ENCODE results near the gene PIP5K1A. TPM values are rescaled to one million over a fixed set of nuclear protein-coding genes. Genes with fewer than 3 reads are reported as not detected.

The PIP5K1A gene
- total RNA-seq, 2 donors from 2014 or later: 102 to 144 TPM

- Mint-ChIP-seq H3K4me1 (peaks cover 12% of the 10 kb centered on the region), H3K27ac (no peak overlapping the region), H3K9me3 (no peaks in the 10 kb centered on the region), H3K27me3 (ENCODE audit: insufficient read depth) (no peaks in the 10 kb centered on the region), H3K4me3 (no peak overlapping the region), H3K36me3 (ENCODE audit: low read depth) (peaks cover 40% of the 10 kb centered on the region)
- H3K27me3 ChIP-seq (ENCODE audit: control insufficient read depth, insufficient read depth, low read length, poor library complexity, severe bottlenecking): no peaks in the 10 kb centered on the region
- no peaks in the 10 kb centered on the region for H3K4me1 ChIP-seq (ENCODE audit: control insufficient read depth, insufficient read depth, low read length)
- H3K9ac ChIP-seq (ENCODE audit: extremely low read depth, low read length, poor library complexity, severe bottlenecking): no peak overlapping the region
- H3K4me3 ChIP-seq (ENCODE audit: low read length): no peak overlapping the region
- no peaks in the 10 kb centered on the region for H3K9me3 ChIP-seq (ENCODE audit: control insufficient read depth, low read length)
- TF ChIP-seq CTCF (conservative IDR thresholded peaks at IDR 0.05): no peak
- WGBS, 2 experiments (ENCODE audit: insufficient coverage in 1 of 2, insufficient read length in 1 of 2): no CpG with 5 or more reads among the region's 1 CpG
- peaks cover 62% of the 10 kb centered on the region for H3K36me3 ChIP-seq (ENCODE audit: control insufficient read depth, insufficient read depth, low read length)
- no peak for DNase-seq
- no peak overlapping the region for H3K27ac ChIP-seq (ENCODE audit: low read depth, low read length)
These were observed 23.3 kb downstream of the PIP5K1A start for GRCh38 chr1:151221616-151222015.

GRCh38 chr1:151222130-151222529 lies 23.8 kb downstream of the PIP5K1A start:
- no peak for DNase-seq
- Histone ChIP-seq H3K4me3 (ENCODE audit: low read length) (no peak overlapping the region), H3K27me3 (ENCODE audit: control insufficient read depth, insufficient read depth, low read length, poor library complexity, severe bottlenecking) (no peaks in the 10 kb centered on the region), H3K27ac (ENCODE audit: low read depth, low read length) (no peak overlapping the region), H3K9ac (ENCODE audit: extremely low read depth, low read length, poor library complexity, severe bottlenecking) (no peak overlapping the region), H3K36me3 (ENCODE audit: control insufficient read depth, insufficient read depth, low read length) (peaks cover 62% of the 10 kb centered on the region), H3K4me1 (ENCODE audit: control insufficient read depth, insufficient read depth, low read length) (no peaks in the 10 kb centered on the region), H3K9me3 (ENCODE audit: control insufficient read depth, low read length) (no peaks in the 10 kb centered on the region)
- Mint-ChIP-seq H3K36me3 (ENCODE audit: low read depth) (peaks cover 44% of the 10 kb centered on the region), H3K9me3 (no peaks in the 10 kb centered on the region), H3K27me3 (ENCODE audit: insufficient read depth) (no peaks in the 10 kb centered on the region), H3K27ac (no peak overlapping the region), H3K4me3 (no peak overlapping the region), H3K4me1 (peaks cover 12% of the 10 kb centered on the region)
- WGBS, 2 experiments (ENCODE audit: insufficient coverage in 1 of 2, insufficient read length in 1 of 2): 98 to 100% methylated on average over 3 to 4 of the region's 4 CpGs
- TF ChIP-seq CTCF (conservative IDR thresholded peaks at IDR 0.05): no peak

- no peak overlapping the region for H3K4me3 Mint-ChIP-seq
These were observed 36.9 kb downstream of the PIP5K1A start for GRCh38 chr1:151235235-151235634.

More at GRCh38 chr1:151235235-151235634, 36.9 kb downstream of the PIP5K1A start:
- Histone ChIP-seq H3K36me3 (ENCODE audit: control insufficient read depth, insufficient read depth, low read length) (peaks cover 93% of the 10 kb centered on the region), H3K27ac (ENCODE audit: low read depth, low read length) (no peak overlapping the region), H3K9me3 (ENCODE audit: control insufficient read depth, low read length) (no peaks in the 10 kb centered on the region), H3K9ac (ENCODE audit: extremely low read depth, low read length, poor library complexity, severe bottlenecking) (no peak overlapping the region), H3K4me3 (ENCODE audit: low read length) (no peak overlapping the region), H3K4me1 (ENCODE audit: control insufficient read depth, insufficient read depth, low read length) (no peaks in the 10 kb centered on the region), H3K27me3 (ENCODE audit: control insufficient read depth, insufficient read depth, low read length, poor library complexity, severe bottlenecking) (no peaks in the 10 kb centered on the region)
- no peak for DNase-seq
- no peak for TF ChIP-seq CTCF (conservative IDR thresholded peaks at IDR 0.05)
- no peak overlapping the region for H3K27ac Mint-ChIP-seq
- H3K9me3 Mint-ChIP-seq: no peaks in the 10 kb centered on the region
- no peaks in the 10 kb centered on the region for H3K27me3 Mint-ChIP-seq (ENCODE audit: insufficient read depth)
- 82 to 88% methylated on average over 6 of the region's 6 CpGs for WGBS, 2 experiments (ENCODE audit: insufficient coverage in 1 of 2, insufficient read length in 1 of 2)
- no peaks in the 10 kb centered on the region for H3K4me1 Mint-ChIP-seq
- H3K36me3 Mint-ChIP-seq (ENCODE audit: low read depth): peaks cover 92% of the 10 kb centered on the region

Data from endodermal cell (in vitro differentiated cells).